CD4-positive, alpha-beta T cell treated with Interleukin-17A for 4 hours (primary cell): ENCODE measurements around the gene CCDC186.

ENCODE experiments used
- DNase-seq: peaks from one replicate; pipeline ENCODE4 v3.0.0-alpha.2; 2020; ENCODE audit warnings: mixed read lengths

CCDC186 gene

DNA sequence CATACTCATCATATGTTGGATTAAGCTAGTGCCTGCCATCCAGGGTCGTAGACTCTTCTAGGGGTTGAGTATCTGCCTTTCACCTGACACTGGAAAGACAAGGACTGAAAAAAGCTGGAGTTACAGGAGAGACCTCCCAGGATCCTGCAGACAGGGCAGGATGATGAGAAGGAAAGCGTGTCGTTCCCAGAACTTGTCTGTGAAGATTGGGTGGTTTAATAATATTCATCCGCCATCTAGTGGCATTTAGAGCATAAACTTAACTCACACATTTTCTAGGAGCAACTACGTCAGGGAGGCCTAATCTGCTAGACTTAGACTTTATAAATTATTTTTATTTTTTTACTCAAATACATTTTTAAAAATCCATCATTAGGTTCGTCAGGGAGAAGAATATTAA, 70.7 kb downstream of the CCDC186 start:
- DNase-seq: no peak

GRCh38 chr10:114102256-114102655, 71.7 kb downstream of the CCDC186 start:
- DNase-seq: no peak

- no peak for DNase-seq
Measured at GRCh38 chr10:114100848-114101741, 72.9 kb downstream of the CCDC186 start.

DNA sequence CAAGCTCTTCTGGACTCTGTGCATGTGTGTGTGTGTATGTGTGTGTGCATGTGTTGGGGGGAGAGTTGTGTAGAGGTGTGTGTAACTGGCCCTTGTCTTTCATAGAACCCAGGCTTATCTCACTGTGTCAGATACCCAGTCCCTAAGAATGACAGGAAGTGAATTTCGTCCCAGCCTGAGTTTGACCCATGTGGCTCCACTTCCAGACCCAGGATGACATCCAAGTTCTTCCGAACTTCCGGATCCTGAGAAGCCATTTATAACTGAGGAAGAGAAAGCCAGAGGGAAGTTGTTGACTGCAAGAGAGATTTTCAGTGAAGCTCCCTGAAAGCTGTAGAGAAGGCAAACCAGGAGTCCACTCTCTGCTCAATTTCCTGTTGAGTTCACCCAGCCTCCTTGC, 77.1 kb downstream of the CCDC186 start:
- no peak for DNase-seq

DNA sequence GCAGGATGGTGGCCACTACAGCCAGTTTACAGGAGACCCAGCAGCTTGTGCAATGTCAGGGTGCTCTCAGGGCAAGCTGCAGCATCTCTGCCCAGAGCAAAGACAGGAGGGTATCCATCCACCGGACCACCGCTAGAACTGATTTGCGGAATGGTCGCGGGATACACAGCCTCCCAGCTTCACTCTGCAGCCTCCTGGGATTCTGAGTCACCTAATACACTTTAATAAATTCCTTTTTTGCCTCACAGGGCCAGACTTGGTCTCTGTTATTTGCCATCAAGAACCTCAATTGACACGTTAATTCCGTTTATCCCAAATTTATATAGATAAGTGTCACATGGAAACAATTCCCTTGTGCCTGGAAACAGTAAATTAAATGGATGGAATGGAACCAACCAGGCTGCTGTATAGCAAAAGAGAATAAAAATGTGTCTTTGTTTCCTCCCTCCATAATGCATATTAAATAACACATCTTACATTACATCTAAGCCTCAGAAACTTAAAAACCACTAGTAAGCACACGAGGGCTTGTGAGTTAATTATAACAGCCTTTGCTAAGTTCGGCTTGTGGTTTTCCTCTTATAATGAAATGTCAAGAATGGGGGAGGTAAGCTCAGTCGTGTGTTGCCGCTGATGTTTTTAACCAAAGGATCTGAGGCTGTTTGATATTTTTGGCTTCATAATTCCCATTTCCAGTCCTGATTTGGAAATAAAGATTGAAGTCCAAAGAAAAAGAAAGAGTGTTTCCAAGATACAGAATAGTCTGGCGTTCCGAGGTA, 78.3 kb downstream of the CCDC186 start:
- DNase-seq: no peak

DNA sequence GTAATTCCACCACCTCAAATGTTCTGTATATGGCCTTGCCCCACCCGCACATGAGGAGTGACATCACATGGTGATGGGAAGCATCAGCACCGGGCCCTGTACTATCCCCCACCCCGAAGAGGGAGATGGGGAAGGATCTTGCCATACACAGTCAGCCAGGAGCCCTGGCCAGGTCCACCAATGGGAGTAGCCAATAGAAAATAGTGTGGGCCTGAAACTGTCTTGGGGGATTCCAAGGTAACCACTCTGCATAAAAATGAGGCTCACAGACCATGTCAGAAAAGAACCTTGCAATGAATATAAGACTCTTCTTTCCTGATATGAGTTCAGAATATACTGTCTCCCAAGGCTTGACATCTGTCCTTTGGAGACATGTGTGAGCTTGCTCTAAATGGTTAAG, 79.2 kb downstream of the CCDC186 start:
- no peak for DNase-seq

DNA sequence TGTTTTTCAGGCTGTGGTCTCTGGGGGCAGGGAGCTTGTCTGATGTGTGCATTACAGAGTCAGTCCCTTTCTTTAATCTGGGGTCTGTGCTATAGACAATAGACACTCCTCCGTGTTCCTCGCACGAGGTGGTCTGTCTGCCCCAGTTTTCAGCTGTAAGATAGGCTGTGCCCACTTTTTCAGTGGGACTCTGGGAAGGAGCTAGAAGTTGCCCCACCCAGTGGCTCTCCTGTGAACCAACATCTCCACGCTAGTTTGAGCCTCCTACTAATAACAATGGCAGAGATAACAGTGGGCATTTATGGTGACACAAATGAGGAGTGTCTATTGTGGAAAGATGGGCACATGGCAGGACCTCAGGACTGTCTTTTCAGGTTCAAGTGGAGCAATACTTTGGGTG, 86.3 kb downstream of the CCDC186 start:
- DNase-seq: no peak

DNA sequence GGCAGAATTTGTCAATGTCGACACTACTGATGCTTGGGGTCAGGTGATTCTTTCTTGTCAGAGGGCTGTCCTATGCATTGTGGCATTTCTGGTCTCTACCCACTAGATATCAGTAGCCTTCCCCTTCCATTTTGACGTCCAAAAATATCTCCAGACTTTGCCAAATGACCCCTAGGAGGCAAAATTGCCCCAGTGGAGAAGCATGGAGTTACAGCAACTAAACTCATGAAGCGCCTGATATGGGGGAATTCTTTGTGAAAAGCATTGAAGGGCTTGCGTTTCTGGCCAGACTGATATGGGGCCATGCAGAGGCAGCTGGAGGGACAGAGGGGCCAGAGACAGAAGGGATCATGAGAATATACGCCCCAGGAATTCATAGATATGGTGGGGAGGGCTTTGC, 86.7 kb downstream of the CCDC186 start:
- DNase-seq: no peak

- DNase-seq: no peak
Measured at GRCh38 chr10:114084215-114084614, 89.8 kb downstream of the CCDC186 start.

GRCh38 chr10:114083040-114083439, 91.0 kb downstream of the CCDC186 start:
- DNase-seq: no peak

- DNase-seq: no peak
Measured at GRCh38 chr10:114081911-114082583, 92.0 kb downstream of the CCDC186 start.

DNA sequence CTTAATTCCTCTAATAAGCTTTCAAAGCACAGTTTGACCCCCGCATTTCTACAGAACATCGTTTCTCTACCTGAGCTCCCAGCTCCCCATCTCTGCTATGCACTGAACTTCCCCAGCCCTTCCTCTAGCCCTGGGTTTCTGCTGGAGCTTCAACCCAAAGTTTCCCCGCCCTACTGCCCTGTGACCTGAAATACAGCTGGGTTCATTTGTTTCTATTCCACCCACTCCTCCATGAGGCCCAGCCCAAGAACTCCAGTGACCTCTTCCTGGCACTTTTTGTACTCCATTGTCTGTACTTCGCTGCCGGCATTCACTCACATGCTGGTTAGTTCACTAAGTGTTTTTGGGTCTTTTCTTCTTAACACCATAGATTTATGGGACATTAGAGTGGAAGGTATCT, 94.6 kb downstream of the CCDC186 start:
- DNase-seq: no peak

DNA sequence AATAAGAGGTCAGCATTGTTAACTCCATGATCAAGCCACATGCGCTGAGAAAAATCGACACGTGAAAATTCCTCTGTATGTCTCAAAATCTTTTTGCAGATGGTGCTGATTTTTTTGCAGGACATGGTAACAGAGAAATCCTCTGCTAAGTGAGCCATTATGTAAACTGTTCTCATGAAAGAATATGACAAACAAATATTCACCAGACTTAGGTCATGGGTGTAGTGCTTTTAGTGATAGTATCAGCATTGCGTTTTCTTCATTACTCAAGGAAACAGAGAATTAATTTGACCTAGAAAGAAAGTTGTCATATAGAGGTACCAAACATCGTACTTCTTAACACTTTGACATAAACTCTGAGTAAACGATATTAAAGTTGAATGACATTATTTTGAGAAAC, 95.7 kb downstream of the CCDC186 start:
- no peak for DNase-seq

GRCh38 chr10:114077815-114078219, 96.2 kb downstream of the CCDC186 start:
- DNase-seq: no peak

GRCh38 chr10:114077347-114077746, 96.7 kb downstream of the CCDC186 start:
- no peak for DNase-seq

- no peak for DNase-seq
Measured at GRCh38 chr10:114075093-114075492, 98.9 kb downstream of the CCDC186 start.

- DNase-seq: peak; percentile 30
Measured at GRCh38 chr10:114073395-114074186, 100.4 kb downstream of the CCDC186 start.

GRCh38 chr10:114071178-114071577, 102.8 kb downstream of the CCDC186 start:
- DNase-seq: no peak
